A549 treated with DMSO at 1 μM for 4 hours (cell line): ENCODE data around the gene CXCR6. TPM values are rescaled to one million over a fixed set of nuclear protein-coding genes. Genes with fewer than 3 reads are reported as not detected.

Experiments used
- total RNA-seq: library from RNA; stranded (reverse); fragments of 200-300 nt; extraction: Qiagen RNA extraction; gene quantifications from 5 replicates; pipeline ENCODE4 v1.2.3, GENCODE V29; 2022; ENCODE audit warnings: low read depth

Gene CXCR6
- total RNA-seq: not detected in 5 replicates

DNA sequence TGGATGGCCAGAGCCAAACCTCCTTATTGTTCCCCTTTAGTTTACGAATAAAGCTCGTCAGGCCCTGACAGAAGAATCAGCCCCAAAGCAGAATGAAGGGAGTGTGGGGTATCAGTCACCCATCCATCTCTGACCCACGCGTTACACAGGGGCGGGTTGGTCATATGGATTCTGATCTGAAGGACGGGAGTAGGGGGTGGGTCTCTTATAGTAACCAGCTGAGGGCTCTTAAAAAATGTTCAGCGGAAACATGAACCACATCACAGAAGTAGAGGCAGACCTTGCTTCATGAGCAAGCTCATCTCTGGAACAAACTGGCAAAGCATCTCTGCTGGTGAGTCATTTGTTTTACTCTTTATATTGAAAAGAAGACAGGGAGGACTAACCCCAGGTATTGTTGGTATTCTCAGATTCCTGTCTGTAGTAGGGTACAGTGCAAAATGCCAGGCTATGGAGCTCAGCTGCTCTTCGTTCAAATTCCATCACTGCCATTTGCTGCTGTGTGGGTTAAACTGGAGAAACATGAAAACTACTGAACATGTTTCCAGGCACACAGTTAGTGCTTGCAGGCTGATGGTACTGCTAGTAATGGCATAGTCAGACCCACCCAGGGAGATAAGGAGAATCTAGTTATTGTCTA is at the start of gene CXCR6:
TSS of gene CXCR6 (plus strand) at position 258 of the 640 bp plus-strand sequence. CDS start 3,018 bp downstream, outside the sequence.

DNA sequence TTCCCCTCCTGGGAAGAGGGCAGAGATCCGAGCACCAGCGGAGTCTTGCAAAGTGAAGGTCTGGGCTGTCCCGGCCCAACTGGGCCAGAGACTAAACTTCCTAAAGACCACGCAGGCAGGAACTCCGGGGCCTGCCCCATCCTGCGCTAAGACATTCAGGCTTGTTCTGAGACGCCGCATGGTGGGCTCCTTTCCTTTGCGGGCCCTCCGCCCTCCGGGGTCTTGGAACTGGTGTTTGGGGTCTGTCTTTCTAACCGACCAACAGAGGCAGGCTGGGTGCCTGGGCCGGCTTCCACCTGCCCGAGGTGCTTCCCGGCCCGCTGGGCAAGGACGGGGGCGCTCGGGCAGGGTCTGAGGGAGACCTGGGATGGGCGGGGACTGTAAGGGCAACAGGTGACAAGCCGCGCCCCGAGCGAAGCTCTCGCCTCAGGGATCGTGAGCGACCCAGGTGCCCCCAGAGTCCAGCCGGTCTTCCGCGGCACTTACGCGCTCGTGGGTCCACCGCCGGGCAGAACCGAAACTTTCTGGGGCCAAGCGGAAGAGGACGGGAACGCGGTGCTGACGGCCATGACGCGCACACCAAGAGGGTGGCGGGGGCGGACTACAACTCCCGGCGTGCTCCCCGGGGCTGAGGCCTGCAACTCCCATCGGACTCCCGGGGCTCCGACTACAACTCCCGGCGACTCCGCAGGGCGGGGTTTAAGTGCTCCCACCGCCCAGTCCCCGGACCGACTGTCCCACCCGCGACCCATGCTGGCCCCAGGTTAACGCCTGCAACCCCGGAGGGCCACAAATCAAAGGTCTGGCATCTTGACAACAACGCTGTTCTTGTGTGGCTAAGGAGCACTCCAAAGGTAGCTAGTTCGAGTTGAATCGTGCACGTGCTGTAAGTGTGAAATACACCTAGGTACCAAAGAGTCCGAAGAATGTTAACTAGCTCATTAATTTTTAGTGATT is 52.2 kb downstream of the CXCR6 start, which contains the start of gene FYCO1:
TSS of gene FYCO1 (minus strand) at position 589 of the 957 bp plus-strand sequence. CDS start 10,914 bp downstream, outside the sequence.

Other genes starting within 250 kb of the CXCR6 start
- gene SLC6A20, start 146.9 kb upstream of the CXCR6 start, total RNA-seq: 0.02 to 0.09 TPM (median 0.02 TPM) in 4 of 5 replicates, not detected in the other
- gene LZTFL1, start 101.3 kb upstream of the CXCR6 start, total RNA-seq: 14.7 to 20.5 TPM (median 17.8 TPM) in 5 replicates
- not detected in 5 replicates for gene CCR9, start 56.9 kb upstream of the CXCR6 start, total RNA-seq
- gene FYCO1, start 52.4 kb downstream of the CXCR6 start, total RNA-seq: 4.9 to 6.3 TPM (median 5.8 TPM) in 5 replicates
- gene XCR1, start 84.0 kb downstream of the CXCR6 start, total RNA-seq: not detected in 5 replicates